Amniotic epithelial cell (primary cell): Measurements from ENCODE around the gene BRWD1.

ENCODE experiments used
- DNase-seq: peaks from one replicate; pipeline ENCODE4 v3.0.0-alpha.2; 2010; ENCODE audit warnings: low read depth

Gene BRWD1

DNA sequence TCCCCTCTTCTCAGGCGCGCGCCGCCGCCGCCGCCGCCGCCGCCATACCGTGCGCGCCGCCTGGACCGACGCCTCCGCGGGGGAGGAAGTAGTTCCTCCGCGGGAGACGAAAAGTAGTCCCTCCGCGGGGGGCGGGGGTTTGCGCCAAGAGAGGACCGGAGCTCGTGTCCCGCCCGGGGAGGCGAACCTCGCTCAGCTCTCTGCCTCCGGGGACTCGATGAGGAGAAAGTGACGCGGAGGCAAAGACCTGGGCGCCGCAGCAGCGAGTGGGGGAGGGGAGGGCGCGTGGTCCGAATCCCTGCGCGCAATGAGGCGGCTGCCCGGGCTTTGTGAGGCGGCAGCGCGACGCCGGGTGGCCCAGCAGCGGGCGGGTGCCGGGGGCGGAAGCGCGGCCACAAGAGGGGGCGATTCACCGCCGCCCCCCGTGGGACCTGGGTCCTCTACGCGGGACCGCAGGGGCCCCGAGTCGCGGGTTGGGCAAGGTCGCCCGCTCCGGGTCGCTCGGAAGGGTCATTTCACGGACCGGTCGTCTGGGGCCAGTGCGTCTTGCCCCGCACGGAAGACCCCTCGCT lies at the start of gene BRWD1:
Gene BRWD1, minus strand, starts transcription at position 62 of the 572 bp plus-strand sequence. CDS start 141 bp downstream, outside the sequence.
- peak; percentile 81 for DNase-seq

- DNase-seq = no peak
Observed at GRCh38 chr21:39362733-39363132, 49.3 kb upstream of the BRWD1 start.

- DNase-seq = no peak
Observed at GRCh38 chr21:39359382-39359781, 46.0 kb upstream of the BRWD1 start.

DNA sequence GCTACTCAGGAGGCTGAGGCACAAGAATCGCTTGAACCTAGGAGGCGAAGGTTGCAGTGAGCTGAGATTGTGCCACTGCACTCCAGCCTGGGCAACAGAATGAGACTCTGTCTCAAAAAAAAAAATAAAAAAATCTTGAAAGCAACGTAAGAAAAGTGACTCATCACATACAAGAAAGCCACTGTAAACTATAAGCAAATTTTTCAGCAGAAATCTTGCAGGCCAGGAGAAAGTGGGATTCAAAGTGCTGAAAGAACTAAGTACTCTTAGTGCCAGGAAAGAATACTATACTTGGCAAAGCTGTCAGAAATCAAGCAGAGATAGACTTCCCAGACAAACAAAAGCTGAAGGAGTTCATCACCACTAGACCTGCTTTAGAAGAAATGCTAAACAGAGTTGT lies 39.9 kb upstream of the BRWD1 start:
- DNase-seq = peak; percentile 57

DNA sequence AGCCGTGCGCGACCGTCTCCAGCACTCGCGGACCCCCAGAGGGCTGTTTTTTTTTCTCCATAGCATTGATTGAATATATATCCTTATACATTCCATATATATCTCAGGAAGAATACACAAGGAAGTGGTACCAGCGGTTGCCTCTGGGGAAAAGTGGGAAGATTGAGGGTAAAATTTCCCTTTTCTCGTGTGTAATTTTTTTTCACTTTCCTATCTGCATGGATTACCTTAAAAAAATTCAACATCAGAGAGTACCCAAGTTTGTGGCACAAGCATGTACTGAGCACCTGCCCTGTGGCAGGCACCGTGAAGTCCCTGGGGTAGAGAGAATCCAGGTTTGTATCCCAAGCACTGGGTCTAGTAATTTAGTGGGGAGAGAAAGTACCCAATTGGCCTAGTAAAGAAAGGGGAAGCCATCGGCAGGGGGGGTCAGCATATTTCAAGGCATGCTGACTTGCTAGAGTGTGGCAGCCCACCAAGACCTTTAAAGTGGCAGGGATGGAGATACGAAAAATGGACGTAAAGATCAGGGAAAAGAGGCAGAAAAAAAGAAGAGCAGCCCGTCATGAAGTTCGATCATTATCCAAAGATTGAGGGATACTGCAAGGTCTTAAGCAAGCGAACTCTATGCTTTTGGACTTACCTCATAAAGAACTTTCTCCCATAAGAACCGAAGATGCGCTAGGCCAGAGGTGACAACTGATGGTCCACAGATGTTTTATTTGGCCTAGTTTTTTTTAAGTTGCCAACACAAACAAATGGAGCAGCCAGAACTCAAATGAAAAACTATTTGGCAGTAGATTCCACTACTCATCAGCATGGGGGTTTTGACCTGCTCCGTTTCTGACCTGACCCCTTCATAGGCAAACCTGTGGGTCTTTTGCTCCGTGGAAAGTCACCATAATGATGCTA lies 36.9 kb upstream of the BRWD1 start:
- DNase-seq = no peak

- DNase-seq = peak; percentile 92
Observed at GRCh38 chr21:39349211-39350093, 36.0 kb upstream of the BRWD1 start.

- DNase-seq = peak; percentile 79
Observed at GRCh38 chr21:39348355-39349210, 35.2 kb upstream of the BRWD1 start, which contains the start of gene HMGN1. HMGN1 (minus strand) TSS chr21:39349088; CDS start chr21:39348917, 171 bp downstream.

DNA sequence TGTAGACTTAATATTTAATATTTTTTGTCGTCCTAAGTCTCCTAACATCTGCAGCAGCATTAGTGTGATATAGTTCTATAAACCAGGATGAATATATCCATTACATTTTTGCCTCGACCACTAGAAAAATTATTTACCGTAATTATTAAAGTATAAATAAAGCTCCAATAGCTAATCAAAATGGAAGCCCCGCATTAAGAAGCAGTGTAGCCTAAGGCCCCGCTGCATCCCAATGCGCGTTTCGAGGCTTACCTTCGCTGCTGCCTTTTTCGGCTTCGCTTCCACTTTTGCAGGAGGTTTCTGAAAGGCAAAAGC lies 34.6 kb upstream of the BRWD1 start:
- no peak for DNase-seq

GRCh38 chr21:39347537-39347936 lies 34.1 kb upstream of the BRWD1 start:
- no peak for DNase-seq

GRCh38 chr21:39346671-39347331 lies 33.4 kb upstream of the BRWD1 start:
- no peak for DNase-seq

- peak; percentile 21 for DNase-seq
Observed at GRCh38 chr21:39346206-39346605, 32.8 kb upstream of the BRWD1 start.

- DNase-seq = no peak
Observed at GRCh38 chr21:39345440-39345839, 32.0 kb upstream of the BRWD1 start.

DNA sequence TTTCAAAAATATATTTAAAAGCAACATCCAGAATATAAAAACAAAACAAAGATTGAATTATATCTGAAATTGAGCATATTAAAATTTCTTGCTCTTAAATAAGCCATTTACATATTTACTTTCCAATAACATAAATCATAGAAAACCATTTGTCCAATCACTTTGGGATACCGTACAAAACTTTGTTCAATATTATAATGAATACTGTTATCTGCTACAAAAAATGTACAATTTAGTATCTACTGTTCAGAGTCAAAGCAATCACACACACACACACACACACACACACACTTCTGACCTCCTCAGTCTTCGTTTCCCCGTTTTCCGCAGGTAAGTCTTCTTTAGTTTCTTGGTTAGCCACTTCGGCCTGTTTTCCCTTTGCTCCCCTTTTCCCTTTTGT lies 31.4 kb upstream of the BRWD1 start:
- no peak for DNase-seq

DNA sequence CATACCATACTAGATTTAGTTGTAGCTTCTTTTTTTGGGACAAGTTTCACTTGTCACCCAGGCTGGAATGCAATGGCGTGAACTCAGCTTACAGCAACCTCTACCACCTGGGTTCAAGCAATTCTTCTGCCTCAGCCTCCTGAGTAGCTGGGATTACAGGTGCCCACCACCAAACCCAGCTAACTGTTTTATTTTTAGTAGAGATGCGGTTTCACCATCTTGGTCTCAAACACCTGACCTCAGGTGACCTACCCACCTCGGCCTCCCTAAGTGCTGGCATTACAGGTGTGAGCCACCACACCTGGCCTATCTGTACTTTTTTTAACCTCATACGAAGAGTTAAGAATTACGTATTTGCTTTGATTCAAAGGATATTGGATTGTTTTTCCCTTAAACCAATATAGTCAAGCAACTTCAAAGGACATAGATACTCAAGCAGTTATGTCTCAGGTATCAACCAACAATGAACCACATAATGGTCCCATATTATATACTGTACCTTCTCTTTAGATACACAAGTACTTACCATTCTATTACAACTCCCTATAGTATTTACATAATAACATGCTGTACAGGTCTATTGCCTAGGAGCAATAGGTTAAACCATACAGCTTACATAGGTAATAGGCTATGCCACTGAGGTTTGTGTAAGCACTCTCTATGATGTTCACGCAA lies 28.0 kb upstream of the BRWD1 start:
- no peak for DNase-seq

- no peak for DNase-seq
Observed at GRCh38 chr21:39340687-39341086, 27.3 kb upstream of the BRWD1 start.

- DNase-seq = no peak
Observed at GRCh38 chr21:39339231-39339630, 25.8 kb upstream of the BRWD1 start.

DNA sequence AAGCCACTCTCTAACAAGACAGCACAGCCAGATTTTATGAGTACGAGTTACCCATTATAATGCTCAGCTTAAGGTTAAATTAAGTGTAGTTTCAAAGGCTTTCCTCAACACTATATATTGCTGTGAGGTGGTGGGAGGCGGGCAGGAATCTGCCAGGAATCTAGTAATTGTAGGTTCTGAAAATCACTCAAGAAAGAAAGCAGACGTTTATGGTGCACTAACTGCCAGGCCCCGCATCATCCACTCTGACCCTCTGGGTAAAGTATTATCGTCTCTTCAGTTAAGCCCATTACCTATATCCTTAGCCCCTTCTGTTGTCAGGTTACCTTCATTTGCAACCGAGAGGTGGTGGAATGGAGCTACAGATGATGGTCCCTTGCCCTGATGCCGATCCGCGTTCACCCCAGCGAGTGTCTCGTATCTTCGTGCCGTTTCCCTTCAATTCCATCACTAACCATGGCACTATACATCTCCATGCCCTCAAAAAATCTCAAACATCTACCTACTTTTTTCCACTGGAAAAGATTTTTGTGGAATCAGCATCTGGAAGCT lies 23.1 kb upstream of the BRWD1 start:
- DNase-seq = no peak

DNA sequence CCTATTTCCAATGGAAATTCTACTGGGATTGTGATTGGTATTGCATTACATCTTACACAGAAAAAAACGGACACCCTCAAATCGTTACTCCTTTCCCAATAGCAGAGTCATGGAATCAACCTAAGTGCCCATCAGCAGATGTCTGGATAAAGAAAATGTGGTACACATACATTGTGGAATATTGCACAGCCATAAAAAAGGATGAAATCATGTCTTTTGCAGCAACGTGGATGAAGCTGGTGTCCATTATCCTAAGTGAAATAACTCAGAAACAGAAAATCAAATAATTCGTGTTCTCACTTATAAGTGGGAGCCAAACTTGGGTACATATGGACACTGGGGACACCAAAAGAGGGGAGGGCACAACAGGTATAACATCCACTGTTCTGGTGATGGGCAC lies 21.2 kb upstream of the BRWD1 start:
- no peak for DNase-seq

- peak; percentile 53 for DNase-seq
Observed at GRCh38 chr21:39332175-39332574, 18.7 kb upstream of the BRWD1 start.

- DNase-seq = no peak
Observed at GRCh38 chr21:39330001-39330400, 16.6 kb upstream of the BRWD1 start.
